ENCODE data around the gene SMYD2. TPM values are rescaled to one million over a fixed set of nuclear protein-coding genes. Genes with fewer than 3 reads are reported as not detected.

Gene SMYD2
- total and polyA plus RNA-seq, 2 donors (not counting 1 experiment from before 2014, with no cell fraction given) = 23.3 to 39.2 TPM

DNA sequence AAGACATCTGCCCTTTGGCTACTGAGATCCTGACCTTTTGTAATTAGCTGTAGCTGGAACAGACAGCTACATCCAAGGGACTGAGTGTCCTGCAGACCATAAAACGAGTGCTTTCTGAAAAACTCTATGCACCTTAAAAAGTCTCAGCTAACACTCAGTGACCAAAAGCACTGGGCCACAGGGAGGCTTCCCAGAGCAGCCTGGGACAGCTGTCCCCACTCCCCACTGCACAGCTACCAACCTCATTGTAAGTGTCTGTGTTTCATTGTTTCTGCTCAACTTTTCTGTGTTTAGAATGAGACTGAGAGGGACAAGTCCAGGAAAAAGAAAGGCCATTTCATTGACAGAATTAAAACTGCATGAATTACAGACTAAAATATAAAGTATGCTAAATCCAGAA lies 80.7 kb downstream of the SMYD2 start:
- Histone ChIP-seq H3K27ac (ENCODE audit: insufficient read depth, low read length) (no peak overlapping the region), H3K9ac (ENCODE audit: insufficient read depth, low read length) (no peak overlapping the region), H3K4me1 (ENCODE audit: control insufficient read depth, extremely low read depth, insufficient read depth, low read length) (peaks cover 3% of the 10 kb centered on the region), H3K36me3 (ENCODE audit: control insufficient read depth, insufficient read depth, low read length) (peaks cover 22% of the 10 kb centered on the region), H3K4me2 (ENCODE audit: extremely low read depth, insufficient read depth, low read length) (no peak overlapping the region), H3K4me3 (replicated peaks in 1 of 4; ENCODE audit: control extremely low read depth in 1 of 4, insufficient read depth in 1 of 4, low read depth in 3 of 4, low read length in 4 of 4) (no peak overlapping the region), H3K27me3 (ENCODE audit: control insufficient read depth, insufficient read depth, low read length) (no peaks in the 10 kb centered on the region), H3K79me2 (ENCODE audit: control insufficient read depth, insufficient read depth, low read length) (no peaks in the 10 kb centered on the region), H2AFZ (ENCODE audit: low read length) (no peak overlapping the region), H4K20me1 (ENCODE audit: control insufficient read depth, extremely low read depth, insufficient read depth, low read length) (no peaks in the 10 kb centered on the region), H3K9me3 (ENCODE audit: control insufficient read depth, insufficient read depth, low read depth, low read length) (no peaks in the 10 kb centered on the region)
- TF ChIP-seq, protein P1, sequence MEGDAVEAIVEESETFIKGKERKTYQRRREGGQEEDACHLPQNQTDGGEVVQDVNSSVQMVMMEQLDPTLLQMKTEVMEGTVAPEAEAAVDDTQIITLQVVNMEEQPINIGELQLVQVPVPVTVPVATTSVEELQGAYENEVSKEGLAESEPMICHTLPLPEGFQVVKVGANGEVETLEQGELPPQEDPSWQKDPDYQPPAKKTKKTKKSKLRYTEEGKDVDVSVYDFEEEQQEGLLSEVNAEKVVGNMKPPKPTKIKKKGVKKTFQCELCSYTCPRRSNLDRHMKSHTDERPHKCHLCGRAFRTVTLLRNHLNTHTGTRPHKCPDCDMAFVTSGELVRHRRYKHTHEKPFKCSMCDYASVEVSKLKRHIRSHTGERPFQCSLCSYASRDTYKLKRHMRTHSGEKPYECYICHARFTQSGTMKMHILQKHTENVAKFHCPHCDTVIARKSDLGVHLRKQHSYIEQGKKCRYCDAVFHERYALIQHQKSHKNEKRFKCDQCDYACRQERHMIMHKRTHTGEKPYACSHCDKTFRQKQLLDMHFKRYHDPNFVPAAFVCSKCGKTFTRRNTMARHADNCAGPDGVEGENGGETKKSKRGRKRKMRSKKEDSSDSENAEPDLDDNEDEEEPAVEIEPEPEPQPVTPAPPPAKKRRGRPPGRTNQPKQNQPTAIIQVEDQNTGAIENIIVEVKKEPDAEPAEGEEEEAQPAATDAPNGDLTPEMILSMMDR (conservative IDR thresholded peaks at IDR 0.05 in 1 of 2, IDR thresholded peaks at IDR 0.05 in 1 of 2; ENCODE audit: low read depth in 1 of 2, low read length in 2 of 2) = no peak
- no peak for TF ChIP-seq EZH2 (IDR thresholded peaks at IDR 0.05; ENCODE audit: low read length, missing control alignments)
- no peak for DNase-seq (ENCODE audit: low read depth in 2 of 2)

DNA sequence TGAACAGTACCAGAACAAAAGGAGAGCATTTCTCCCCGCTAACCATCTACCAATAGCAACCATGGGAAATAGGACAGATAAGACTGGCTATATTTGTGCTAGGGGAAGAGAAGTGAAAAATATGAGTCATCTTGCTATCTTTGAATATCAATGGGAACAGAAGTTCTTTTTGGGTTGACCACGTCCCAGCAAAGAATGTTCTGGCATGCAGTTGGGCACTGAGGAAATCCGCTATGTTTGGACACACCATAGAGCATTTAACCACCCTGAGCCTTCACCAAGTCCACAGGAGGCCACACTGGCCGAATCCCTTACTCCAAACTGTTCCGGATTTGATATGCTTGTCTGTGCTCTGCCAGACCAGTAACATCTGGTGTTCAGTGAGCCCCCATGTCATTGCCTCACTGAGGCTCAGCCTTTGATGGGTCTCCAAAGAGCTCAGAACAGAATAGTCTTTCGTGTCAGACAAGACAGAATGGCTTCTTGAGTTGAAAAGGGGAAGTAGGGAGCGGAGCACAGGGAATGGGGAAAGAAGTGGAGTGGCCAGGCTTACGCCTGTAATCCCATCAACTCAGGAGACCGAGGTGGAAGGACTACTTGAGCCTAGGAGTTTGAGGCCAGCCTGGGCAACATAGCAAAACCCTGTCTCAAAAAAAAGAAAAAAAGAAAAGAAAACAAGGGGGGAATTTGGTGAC lies 81.4 kb downstream of the SMYD2 start:
- no peak overlapping the region for H2AFZ ChIP-seq (ENCODE audit: low read length)
- H4K20me1 ChIP-seq (ENCODE audit: control insufficient read depth, extremely low read depth, insufficient read depth, low read length) = no peaks in the 10 kb centered on the region
- TF ChIP-seq EZH2 (IDR thresholded peaks at IDR 0.05; ENCODE audit: low read length, missing control alignments) = no peak
- TF ChIP-seq, protein P1 (conservative IDR thresholded peaks at IDR 0.05 in 1 of 2, IDR thresholded peaks at IDR 0.05 in 1 of 2; ENCODE audit: low read depth in 1 of 2, low read length in 2 of 2) = no peak
- no peak overlapping the region for H3K27ac ChIP-seq (ENCODE audit: insufficient read depth, low read length)
- no peaks in the 10 kb centered on the region for H3K9me3 ChIP-seq (ENCODE audit: control insufficient read depth, insufficient read depth, low read depth, low read length)
- H3K9ac ChIP-seq (ENCODE audit: insufficient read depth, low read length) = no peak overlapping the region
- peak; percentile 36 to 86 for DNase-seq (ENCODE audit: low read depth in 2 of 2)
- H3K79me2 ChIP-seq (ENCODE audit: control insufficient read depth, insufficient read depth, low read length) = no peaks in the 10 kb centered on the region
- H3K36me3 ChIP-seq (ENCODE audit: control insufficient read depth, insufficient read depth, low read length) = peaks cover 18% of the 10 kb centered on the region
- no peaks in the 10 kb centered on the region for H3K27me3 ChIP-seq (ENCODE audit: control insufficient read depth, insufficient read depth, low read length)
- no peak overlapping the region for H3K4me3 ChIP-seq (replicated peaks in 1 of 4; ENCODE audit: control extremely low read depth in 1 of 4, insufficient read depth in 1 of 4, low read depth in 3 of 4, low read length in 4 of 4)
- peaks cover 3% of the 10 kb centered on the region for H3K4me1 ChIP-seq (ENCODE audit: control insufficient read depth, extremely low read depth, insufficient read depth, low read length)
- H3K4me2 ChIP-seq (ENCODE audit: extremely low read depth, insufficient read depth, low read length) = no peak overlapping the region

DNA sequence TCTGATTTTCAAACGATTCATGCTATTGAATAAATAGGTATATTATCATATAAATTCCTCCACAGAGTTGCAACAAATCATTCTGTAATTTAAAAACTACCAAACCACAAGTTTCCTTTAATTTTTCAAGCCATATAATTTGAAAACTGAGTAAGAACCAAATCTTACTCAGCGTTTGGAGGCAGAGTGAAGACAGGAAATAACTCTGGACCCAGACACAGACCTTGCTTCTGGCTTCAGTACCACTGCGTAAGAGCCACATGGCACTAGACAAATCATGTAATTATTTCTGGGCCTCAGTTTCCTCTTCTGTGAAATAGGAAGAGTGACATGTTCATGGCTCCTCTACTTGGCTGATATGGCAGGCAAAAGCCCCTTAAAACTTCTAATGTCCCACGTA lies 82.4 kb downstream of the SMYD2 start:
- no peak overlapping the region for H3K9ac ChIP-seq (ENCODE audit: insufficient read depth, low read length)
- no peak overlapping the region for H3K27ac ChIP-seq (ENCODE audit: insufficient read depth, low read length)

More for the DNA sequence above, 82.4 kb downstream of the SMYD2 start:
- Histone ChIP-seq H3K79me2 (ENCODE audit: control insufficient read depth, insufficient read depth, low read length) (no peaks in the 10 kb centered on the region), H3K4me1 (ENCODE audit: control insufficient read depth, extremely low read depth, insufficient read depth, low read length) (peaks cover 3% of the 10 kb centered on the region), H3K4me2 (ENCODE audit: extremely low read depth, insufficient read depth, low read length) (no peak overlapping the region), H3K36me3 (ENCODE audit: control insufficient read depth, insufficient read depth, low read length) (peaks cover 21% of the 10 kb centered on the region), H3K27me3 (ENCODE audit: control insufficient read depth, insufficient read depth, low read length) (no peaks in the 10 kb centered on the region), H3K4me3 (replicated peaks in 1 of 4; ENCODE audit: control extremely low read depth in 1 of 4, insufficient read depth in 1 of 4, low read depth in 3 of 4, low read length in 4 of 4) (no peak overlapping the region), H3K9me3 (ENCODE audit: control insufficient read depth, insufficient read depth, low read depth, low read length) (no peaks in the 10 kb centered on the region), H4K20me1 (ENCODE audit: control insufficient read depth, extremely low read depth, insufficient read depth, low read length) (no peaks in the 10 kb centered on the region), H2AFZ (ENCODE audit: low read length) (no peak overlapping the region)
- TF ChIP-seq, protein P1 (conservative IDR thresholded peaks at IDR 0.05 in 1 of 2, IDR thresholded peaks at IDR 0.05 in 1 of 2; ENCODE audit: low read depth in 1 of 2, low read length in 2 of 2) = no peak
- TF ChIP-seq EZH2 (IDR thresholded peaks at IDR 0.05; ENCODE audit: low read length, missing control alignments) = no peak
- DNase-seq (ENCODE audit: low read depth in 2 of 2) = peak in 1 of 2 donors; percentile 24
